Activated naive CD4-positive, alpha-beta T cell treated with anti-CD3 and anti-CD28 coated beads for 36 hours (primary cell): ENCODE results near the gene CNTN5. TPM values are rescaled to one million over a fixed set of nuclear protein-coding genes. Genes with fewer than 3 reads are reported as not detected.

ENCODE experiments used
- CTCF ChIA-PET: fragments of 350-600 bp; sonication (Branson Sonifier 250); formaldehyde crosslinking; loops from one replicate; lab custom pipeline; 2021; ENCODE audit warnings: antibody characterized with exemption; lab: Charles Lee
- DNase-seq: peaks from one replicate; pipeline ENCODE4 v3.0.0-alpha.2; 2020
- H3K27ac Mint-ChIP-seq: one replicate; pipeline ENCODE4 v1.8.0; 2021; ENCODE audit warnings: mild to moderate bottlenecking, mixed read lengths
- H3K27me3 Mint-ChIP-seq: one replicate; pipeline ENCODE4 v1.8.0; 2021; ENCODE audit warnings: low read depth, mixed read lengths
- H3K36me3 Mint-ChIP-seq: one replicate; pipeline ENCODE4 v1.8.0; 2021; ENCODE audit warnings: low read depth, mixed read lengths
- H3K4me1 Mint-ChIP-seq: one replicate; pipeline ENCODE4 v1.8.0; 2021; ENCODE audit warnings: low read depth, mixed read lengths
- H3K4me3 Mint-ChIP-seq: one replicate; pipeline ENCODE4 v1.8.0; 2021; ENCODE audit warnings: mild to moderate bottlenecking, moderate library complexity, mixed read lengths
- H3K9me3 Mint-ChIP-seq: one replicate; pipeline ENCODE4 v1.8.0; 2021; ENCODE audit warnings: mixed read lengths
- intact Hi-C: fragments of 100-400 bp; cut with micrococcal nuclease; formaldehyde crosslinking; loops from one replicate; pipeline ENCODE4 v1.15.1; 2023
- total RNA-seq, 2 experiments: library from RNA; stranded (reverse); gene quantifications; one replicate each; pipeline ENCODE4 v1.2.3, GENCODE V29; 2021

The CNTN5 gene
- total RNA-seq, 2 experiments from 2014 or later: not detected

GRCh38 chr11:100141201-100141600, 1120.5 kb downstream of the CNTN5 start:
- H3K9me3 Mint-ChIP-seq: no peaks in the 10 kb centered on the region
- intact Hi-C loops: no loop called here
- no peaks in the 10 kb centered on the region for H3K27me3 Mint-ChIP-seq
- no peak for DNase-seq
- no peaks in the 10 kb centered on the region for H3K36me3 Mint-ChIP-seq
- H3K4me3 Mint-ChIP-seq: no peak overlapping the region
- no peak overlapping the region for H3K27ac Mint-ChIP-seq
- CTCF ChIA-PET: no interaction called here
- no peaks in the 10 kb centered on the region for H3K4me1 Mint-ChIP-seq

GRCh38 chr11:100151944-100152343, 1131.2 kb downstream of the CNTN5 start:
- Mint-ChIP-seq H3K9me3 (peaks cover 19% of the 10 kb centered on the region), H3K27me3 (no peaks in the 10 kb centered on the region), H3K4me1 (no peaks in the 10 kb centered on the region), H3K27ac (no peak overlapping the region), H3K4me3 (no peak overlapping the region), H3K36me3 (no peaks in the 10 kb centered on the region)
- DNase-seq: no peak
- intact Hi-C loops: no loop called here
- CTCF ChIA-PET: no interaction called here

- no peaks in the 10 kb centered on the region for H3K4me1 Mint-ChIP-seq
- CTCF ChIA-PET: no interaction called here
Observed at GRCh38 chr11:100152766-100153165, 1132.0 kb downstream of the CNTN5 start.

GRCh38 chr11:100163471-100163870, 1142.7 kb downstream of the CNTN5 start:
- Mint-ChIP-seq H3K27me3 (no peaks in the 10 kb centered on the region), H3K9me3 (peaks cover 7% of the 10 kb centered on the region), H3K27ac (no peak overlapping the region), H3K36me3 (no peaks in the 10 kb centered on the region), H3K4me3 (no peak overlapping the region), H3K4me1 (no peaks in the 10 kb centered on the region)
- CTCF ChIA-PET: no interaction called here
- intact Hi-C loops: no loop called here
- no peak for DNase-seq

More at GRCh38 chr11:100152766-100153165, 1132.0 kb downstream of the CNTN5 start:
- H3K27ac Mint-ChIP-seq: no peak overlapping the region
- DNase-seq: no peak
- H3K36me3 Mint-ChIP-seq: no peaks in the 10 kb centered on the region
- H3K27me3 Mint-ChIP-seq: no peaks in the 10 kb centered on the region
- H3K9me3 Mint-ChIP-seq: peaks cover 18% of the 10 kb centered on the region
- H3K4me3 Mint-ChIP-seq: no peak overlapping the region
- intact Hi-C loops: no loop called here

- intact Hi-C loops: no loop called here
- CTCF ChIA-PET: no interaction called here
- no peak for DNase-seq
- no peak overlapping the region for H3K4me3 Mint-ChIP-seq
- H3K9me3 Mint-ChIP-seq: peaks cover 9% of the 10 kb centered on the region
- H3K36me3 Mint-ChIP-seq: no peaks in the 10 kb centered on the region
- H3K27ac Mint-ChIP-seq: no peak overlapping the region
- H3K27me3 Mint-ChIP-seq: no peaks in the 10 kb centered on the region
- H3K4me1 Mint-ChIP-seq: no peaks in the 10 kb centered on the region
Observed at GRCh38 chr11:100174881-100175280, 1154.1 kb downstream of the CNTN5 start.

- DNase-seq: no peak
- H3K36me3 Mint-ChIP-seq: no peaks in the 10 kb centered on the region
- intact Hi-C loops: no loop called here
- no peak overlapping the region for H3K4me3 Mint-ChIP-seq
- CTCF ChIA-PET: no interaction called here
- H3K27ac Mint-ChIP-seq: no peak overlapping the region
- H3K27me3 Mint-ChIP-seq: no peaks in the 10 kb centered on the region
- H3K4me1 Mint-ChIP-seq: no peaks in the 10 kb centered on the region
- H3K9me3 Mint-ChIP-seq: peaks cover 9% of the 10 kb centered on the region
Observed at GRCh38 chr11:100176456-100176855, 1155.7 kb downstream of the CNTN5 start.

GRCh38 chr11:100177651-100178050, 1156.9 kb downstream of the CNTN5 start:
- intact Hi-C loops: no loop called here
- no peaks in the 10 kb centered on the region for H3K36me3 Mint-ChIP-seq
- peaks cover 9% of the 10 kb centered on the region for H3K9me3 Mint-ChIP-seq
- no peak overlapping the region for H3K4me3 Mint-ChIP-seq
- no peaks in the 10 kb centered on the region for H3K27me3 Mint-ChIP-seq
- CTCF ChIA-PET: no interaction called here
- DNase-seq: no peak
- no peaks in the 10 kb centered on the region for H3K4me1 Mint-ChIP-seq
- no peak overlapping the region for H3K27ac Mint-ChIP-seq

- CTCF ChIA-PET: no interaction called here
- Mint-ChIP-seq H3K9me3 (peaks cover 4% of the 10 kb centered on the region), H3K4me1 (no peaks in the 10 kb centered on the region), H3K27ac (no peak overlapping the region), H3K4me3 (no peak overlapping the region), H3K27me3 (no peaks in the 10 kb centered on the region), H3K36me3 (no peaks in the 10 kb centered on the region)
- intact Hi-C loops: no loop called here
- DNase-seq: no peak
Observed at GRCh38 chr11:100182350-100182749, 1161.6 kb downstream of the CNTN5 start.

- Mint-ChIP-seq H3K9me3 (peaks cover 4% of the 10 kb centered on the region), H3K4me1 (no peaks in the 10 kb centered on the region), H3K27ac (no peak overlapping the region), H3K4me3 (no peak overlapping the region), H3K36me3 (no peaks in the 10 kb centered on the region), H3K27me3 (no peaks in the 10 kb centered on the region)
- CTCF ChIA-PET: no interaction called here
- no peak for DNase-seq
- intact Hi-C loops: no loop called here
Observed at GRCh38 chr11:100182927-100183326, 1162.2 kb downstream of the CNTN5 start.

GRCh38 chr11:100185588-100185987, 1164.8 kb downstream of the CNTN5 start:
- Mint-ChIP-seq H3K9me3 (peaks cover 7% of the 10 kb centered on the region), H3K27me3 (no peaks in the 10 kb centered on the region), H3K4me3 (no peak overlapping the region), H3K27ac (no peak overlapping the region), H3K4me1 (no peaks in the 10 kb centered on the region), H3K36me3 (no peaks in the 10 kb centered on the region)
- no peak for DNase-seq
- CTCF ChIA-PET: no interaction called here
- intact Hi-C loops: no loop called here

- DNase-seq: no peak
- no peak overlapping the region for H3K27ac Mint-ChIP-seq
- no peak overlapping the region for H3K4me3 Mint-ChIP-seq
- H3K36me3 Mint-ChIP-seq: no peaks in the 10 kb centered on the region
- no peaks in the 10 kb centered on the region for H3K27me3 Mint-ChIP-seq
- CTCF ChIA-PET: no interaction called here
- intact Hi-C loops: no loop called here
- no peaks in the 10 kb centered on the region for H3K4me1 Mint-ChIP-seq
- H3K9me3 Mint-ChIP-seq: peaks cover 7% of the 10 kb centered on the region
Observed at GRCh38 chr11:100188137-100188783, 1167.5 kb downstream of the CNTN5 start.

- Mint-ChIP-seq H3K4me1 (no peaks in the 10 kb centered on the region), H3K27me3 (no peaks in the 10 kb centered on the region), H3K27ac (no peak overlapping the region), H3K36me3 (no peaks in the 10 kb centered on the region), H3K9me3 (peaks cover 4% of the 10 kb centered on the region), H3K4me3 (no peak overlapping the region)
- DNase-seq: no peak
- CTCF ChIA-PET: no interaction called here
- intact Hi-C loops: no loop called here
Observed at GRCh38 chr11:100190395-100190794, 1169.6 kb downstream of the CNTN5 start.

GRCh38 chr11:100192181-100192580, 1171.4 kb downstream of the CNTN5 start:
- H3K4me3 Mint-ChIP-seq: no peak overlapping the region
- H3K27me3 Mint-ChIP-seq: no peaks in the 10 kb centered on the region
- CTCF ChIA-PET: no interaction called here
- no peak overlapping the region for H3K27ac Mint-ChIP-seq
- peaks cover 12% of the 10 kb centered on the region for H3K9me3 Mint-ChIP-seq
- no peaks in the 10 kb centered on the region for H3K36me3 Mint-ChIP-seq
- no peaks in the 10 kb centered on the region for H3K4me1 Mint-ChIP-seq
- no peak for DNase-seq
- intact Hi-C loops: no loop called here
